Left renal cortex interstitium (tissue), 4 donors: ENCODE measurements around the gene DNM3. TPM values are rescaled to one million over a fixed set of nuclear protein-coding genes. Genes with fewer than 3 reads are reported as not detected.

Experiments
- DNase-seq, 4 donors: peaks; one replicate each; pipeline ENCODE4 v3.0.0-alpha.2; 2013; ENCODE audit warnings: low read depth in 4 of 4, low spot score in 2 of 4, missing footprints in 1 of 4
- polyA plus RNA-seq, 4 donors: library from polyadenylated mRNA; unstranded; fragments of 120-200 nt; gene quantifications; one replicate each; pipeline ENCODE4 v1.2.1, GENCODE V29; 2013; ENCODE audit not compliant: insufficient read length in 4 of 4

The DNM3 gene
- polyA plus RNA-seq, 4 donors, result 3.5 to 5.8 (median 4.5) TPM

- no peak for DNase-seq
Observed at GRCh38 chr1:172155766-172156165, 314.5 kb downstream of the DNM3 start.

- no peak for DNase-seq
Observed at GRCh38 chr1:172162236-172162635, 320.9 kb downstream of the DNM3 start.

- no peak for DNase-seq
Observed at GRCh38 chr1:172163498-172164215, 322.4 kb downstream of the DNM3 start.

- DNase-seq, result no peak
Observed at GRCh38 chr1:172165403-172165802, 324.1 kb downstream of the DNM3 start.

- DNase-seq, result no peak
Observed at GRCh38 chr1:172167796-172168596, 326.7 kb downstream of the DNM3 start.

- no peak for DNase-seq
Observed at GRCh38 chr1:172168597-172168872, 327.2 kb downstream of the DNM3 start.

- no peak for DNase-seq
Observed at GRCh38 chr1:172169836-172170235, 328.5 kb downstream of the DNM3 start.

- no peak for DNase-seq
Observed at GRCh38 chr1:172172352-172172831, 331.1 kb downstream of the DNM3 start.

GRCh38 chr1:172176206-172176605, 334.9 kb downstream of the DNM3 start:
- DNase-seq, result no peak

GRCh38 chr1:172177849-172178248, 336.6 kb downstream of the DNM3 start:
- no peak for DNase-seq

- no peak for DNase-seq
Observed at GRCh38 chr1:172178886-172179285, 337.6 kb downstream of the DNM3 start.

- no peak for DNase-seq
Observed at GRCh38 chr1:172179918-172180317, 338.6 kb downstream of the DNM3 start.

- DNase-seq, result no peak
Observed at GRCh38 chr1:172180501-172181285, 339.4 kb downstream of the DNM3 start.

- no peak for DNase-seq
Observed at GRCh38 chr1:172184506-172185191, 343.4 kb downstream of the DNM3 start.

GRCh38 chr1:172185211-172185610, 343.9 kb downstream of the DNM3 start:
- no peak for DNase-seq

- no peak for DNase-seq
Observed at GRCh38 chr1:172185996-172186395, 344.7 kb downstream of the DNM3 start.

GRCh38 chr1:172201572-172201971, 360.3 kb downstream of the DNM3 start:
- no peak for DNase-seq

GRCh38 chr1:172203135-172203823, 362.0 kb downstream of the DNM3 start:
- DNase-seq, result no peak

- DNase-seq, result no peak
Observed at GRCh38 chr1:172203902-172204301, 362.6 kb downstream of the DNM3 start.

- no peak for DNase-seq
Observed at GRCh38 chr1:172206256-172206655, 365.0 kb downstream of the DNM3 start.
